K562 (cell line): ENCODE results near the gene SUPT3H. TPM values are rescaled to one million over a fixed set of nuclear protein-coding genes. Genes with fewer than 3 reads are reported as not detected.

Experiments used
- ATAC-seq: fragments of 200-7000 bp; cut with Tn5 transposase; 3 replicates; pipeline ENCODE4 v1.9.1; 2020; ENCODE audit warnings: moderate library complexity
- BruUV-seq: library from RNA; stranded (reverse); fragments of 400-500 nt; replicated peaks from 2 replicates; lab custom pipeline; 2021; lab: Mats Ljungman, UMichigan
- CTCF ChIA-PET: fragments of 300-600 bp; formaldehyde crosslinking; extraction: SDS; loops from one replicate; lab custom pipeline; 2021; ENCODE audit warnings: low intra/inter-chr PET ratio; lab: Yijun Ruan, JAX
- POLR2A ChIA-PET: fragments of 300-600, 350-650 bp; sonication (Branson Sonifier 250); formaldehyde crosslinking; extraction: SDS; loops from one replicate; lab custom pipeline; 2021; ENCODE audit warnings: antibody characterized with exemption, inconsistent platforms; lab: Yijun Ruan, JAX
- DNase-seq, 4 experiments: peaks; one replicate each; pipeline versions ENCODE4 v3.0.0 to v3.0.0-alpha.2; 2011 to 2018; ENCODE audit warnings: low spot score in 3 of 4, mixed read lengths in 3 of 4; ENCODE audit errors: extremely low read depth in 1 of 4
- FAIRE-seq: peaks from 2 replicates; lab custom pipeline; 2011; peaks lifted over from hg19 to GRCh38; lab: Jason Lieb, UNC
- H2AFZ ChIP-seq: 2 replicates; pipeline ENCODE4 v1.6.0; 2011; ENCODE audit warnings: low read depth, low read length, control low read depth, inconsistent platforms
- H3K27ac ChIP-seq: fragments of 200-600 bp; 3 replicates; pipeline ENCODE4 v1.8.0; 2011; ENCODE audit warnings: low read depth, mild to moderate bottlenecking, control low read depth, inconsistent platforms, low read length, moderate library complexity, mixed read lengths; ENCODE audit errors: extremely low read depth
- H3K27me3 ChIP-seq, 2 experiments: fragments of 300-600 bp in 1 of 2; 2 replicates in 1 of 2; 3 replicates in 1 of 2; pipeline versions ENCODE4 v1.6.0 to v1.8.0; 2011; ENCODE audit warnings: inconsistent platforms in 2 of 2, low read length in 2 of 2, mild to moderate bottlenecking in 1 of 2, mixed read lengths in 1 of 2, moderate library complexity in 1 of 2; ENCODE audit not compliant: control insufficient read depth in 2 of 2, insufficient read depth in 2 of 2
- H3K36me3 ChIP-seq: fragments of 300-600 bp; 3 replicates; pipeline ENCODE4 v1.8.0; 2011; ENCODE audit warnings: mild to moderate bottlenecking, low read length, inconsistent platforms; ENCODE audit not compliant: control insufficient read depth, insufficient read depth
- H3K4me1 ChIP-seq, 2 experiments: fragments of 200-600 bp in 1 of 2; replicated peaks in 1 of 2; 2 replicates in 1 of 2; 3 replicates in 1 of 2; pipeline versions ENCODE4 v1.5.1 to v1.8.0; 2011; ENCODE audit warnings: inconsistent platforms in 2 of 2, low read length in 2 of 2, mild to moderate bottlenecking in 1 of 2, mixed read lengths in 1 of 2, moderate library complexity in 1 of 2; ENCODE audit not compliant: control insufficient read depth in 2 of 2, insufficient read depth in 2 of 2
- H3K4me2 ChIP-seq: 2 replicates; pipeline ENCODE4 v1.6.1; 2011; ENCODE audit warnings: low read length, control low read depth, inconsistent platforms, mixed read lengths; ENCODE audit not compliant: insufficient read depth
- H3K4me3 ChIP-seq: fragments of 200-600 bp; sonication (generic), shearing (Covaris generic); 2 replicates; pipeline ENCODE4 v1.5.1; 2016; ENCODE audit warnings: control low read depth, inconsistent platforms
- H3K79me2 ChIP-seq: fragments of 200-600 bp; 3 replicates; pipeline ENCODE4 v1.8.0; 2011; ENCODE audit warnings: low read length, inconsistent platforms; ENCODE audit not compliant: control insufficient read depth, insufficient read depth
- H3K9ac ChIP-seq, 2 experiments: 2 replicates each; pipeline versions ENCODE4 v1.6.0 to v1.6.1; 2011; ENCODE audit warnings: low read depth in 2 of 2, low read length in 2 of 2, control low read depth in 1 of 2, inconsistent platforms in 1 of 2, mild to moderate bottlenecking in 1 of 2, mixed read lengths in 1 of 2; ENCODE audit not compliant: insufficient read depth in 1 of 2
- H3K9me1 ChIP-seq: one replicate; pipeline ENCODE4 v1.6.0; 2011; ENCODE audit warnings: inconsistent platforms, mild to moderate bottlenecking, low read length, moderate library complexity; ENCODE audit not compliant: control insufficient read depth, insufficient read depth
- H3K9me3 ChIP-seq: replicated peaks from 2 replicates; pipeline ENCODE4 v1.5.1; 2011; ENCODE audit warnings: low read depth, low read length, inconsistent platforms; ENCODE audit not compliant: control insufficient read depth, insufficient read depth
- H4K20me1 ChIP-seq: replicated peaks from 2 replicates; pipeline ENCODE4 v1.6.1; 2011; ENCODE audit warnings: low read length, inconsistent platforms, mixed read lengths; ENCODE audit not compliant: control insufficient read depth, insufficient read depth
- COPS2 ChIP-seq: fragments of 450-650 bp; conservative IDR thresholded peaks from 2 replicates; pipeline ENCODE4 v1.6.1; 2016; ENCODE audit warnings: mild to moderate bottlenecking, moderate library complexity
- KDM5B ChIP-seq: fragments of 200-600 bp; sonication (generic); IDR thresholded peaks from 2 replicates; pipeline ENCODE4 v1.6.1; 2012; ENCODE audit warnings: low read depth, mild to moderate bottlenecking, moderate library complexity, low read length, control low read depth, inconsistent platforms; ENCODE audit not compliant: insufficient replicate concordance
- SRSF1 ChIP-seq: fragments of 200-400 bp; formaldehyde crosslinking; IDR thresholded peaks from 2 replicates; pipeline ENCODE4 v1.6.1; 2017; ENCODE audit warnings: mild to moderate bottlenecking, low read depth, low read length, moderate library complexity
- in situ Hi-C: fragments of 300-500 bp; cut with MboI; formaldehyde crosslinking; loops from 4 replicates; pipeline ENCODE4 v1.15.0; 2018; ENCODE audit warnings: inconsistent platforms, mixed read lengths
- intact Hi-C: fragments of 100-400 bp; cut with micrococcal nuclease; formaldehyde crosslinking; loops from 2 replicates; pipeline ENCODE4 v1.14.2; 2022
- polyA plus RNA-seq, 8 experiments: library from polyadenylated mRNA; depleted of rRNA in 4 of 8; stranded (reverse) in 5 of 8; unstranded in 3 of 8; fragments of >200 nt; fragmentation: Nextera tagmentation in 2 of 8; fragmentation: Illumina TruSeq in 1 of 8; extraction: Ambion mirVana in 2 of 8; extraction: Trizol in 1 of 8; gene quantifications; 2 replicates each; pipeline versions ENCODE4 v1.2.1 to v1.2.3, GENCODE V29; 2011 to 2014; ENCODE audit warnings: inconsistent platforms in 1 of 8, missing spikeins in 1 of 8
- total RNA-seq, 7 experiments: library from RNA; depleted of rRNA in 6 of 7; stranded (reverse); fragments of >200 nt in 6 of 7; fragmentation: Illumina TruSeq in 2 of 7; extraction: Trizol in 2 of 7; gene quantifications; 2 replicates each; pipeline versions ENCODE4 v1.2.1 to v1.2.3, GENCODE V29; 2011 to 2021; ENCODE audit warnings: low replicate concordance in 1 of 7
- TF ChIP-seq, protein P1 (sequence below): sonication (generic); formaldehyde crosslinking; IDR thresholded peaks from 2 replicates; pipeline ENCODE4 v1.8.1; 2023; ENCODE audit warnings: mild to moderate bottlenecking, missing genetic modification reagents
- TF ChIP-seq, protein P2 (sequence below): IDR thresholded peaks from 2 replicates; pipeline ENCODE4 v1.6.1; 2012; ENCODE audit warnings: low read depth, low read length, improper control_type of control experiment, borderline replicate concordance
- TF ChIP-seq, protein P3 (sequence below), 2 experiments: IDR thresholded peaks; 2 replicates each; pipeline ENCODE4 v1.6.1; 2011; ENCODE audit warnings: borderline replicate concordance in 1 of 2, control low read depth in 1 of 2, low read depth in 1 of 2, low read length in 1 of 2, mild to moderate bottlenecking in 1 of 2, mixed read lengths in 1 of 2, moderate library complexity in 1 of 2; ENCODE audit not compliant: insufficient read depth in 1 of 2, insufficient read length in 1 of 2, poor library complexity in 1 of 2, severe bottlenecking in 1 of 2; ENCODE audit errors: extremely low read depth in 1 of 2
- TF ChIP-seq, protein P4 (sequence below): fragments of 250-450 bp; sonication (Bioruptor Pico); IDR thresholded peaks from 2 replicates; pipeline ENCODE4 v1.8.0; 2022; ENCODE audit warnings: moderate library complexity, mild to moderate bottlenecking, inconsistent platforms

SUPT3H gene
- total and polyA plus RNA-seq, 9 of the 15 experiments (the other 6 are each of a cell fraction or from before 2014, with no cell fraction given) = 7.2 to 16.3 (median 11.9) TPM

DNA sequence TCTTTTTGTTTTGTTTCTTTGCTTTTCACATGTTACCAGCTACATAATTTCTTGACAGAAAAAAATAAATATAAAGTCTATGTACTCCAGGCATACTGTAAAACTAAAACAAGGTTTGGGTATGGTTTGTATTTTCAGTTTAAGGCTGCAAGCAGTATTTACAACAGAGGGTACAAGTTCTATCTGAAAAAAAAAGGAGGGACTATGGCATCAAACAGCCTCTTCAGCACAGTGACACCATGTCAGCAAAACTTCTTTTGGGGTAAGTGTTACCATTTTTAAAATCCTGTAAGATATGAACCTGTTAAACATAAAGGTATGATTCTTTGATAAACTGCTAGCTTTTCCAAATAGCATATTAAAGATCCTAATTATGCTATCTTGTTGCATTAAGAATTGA, 49.2 kb downstream of the SUPT3H start:
- Histone ChIP-seq H3K79me2 (no peaks in the 10 kb centered on the region), H2AFZ (no peak overlapping the region), H3K36me3 (no peaks in the 10 kb centered on the region), H3K9me1 (no peaks in the 10 kb centered on the region), H3K27me3 (no peaks in the 10 kb centered on the region), H3K4me2 (no peak overlapping the region), H3K4me1 (no peaks in the 10 kb centered on the region), H3K9ac (no peak overlapping the region), H3K27ac (no peak overlapping the region), H3K4me3 (no peak overlapping the region), H3K9me3 (no peaks in the 10 kb centered on the region), H4K20me1 (no peaks in the 10 kb centered on the region)
- in situ Hi-C loops = no loop called here
- intact Hi-C loops = no loop called here
- TF ChIP-seq, protein P1, sequence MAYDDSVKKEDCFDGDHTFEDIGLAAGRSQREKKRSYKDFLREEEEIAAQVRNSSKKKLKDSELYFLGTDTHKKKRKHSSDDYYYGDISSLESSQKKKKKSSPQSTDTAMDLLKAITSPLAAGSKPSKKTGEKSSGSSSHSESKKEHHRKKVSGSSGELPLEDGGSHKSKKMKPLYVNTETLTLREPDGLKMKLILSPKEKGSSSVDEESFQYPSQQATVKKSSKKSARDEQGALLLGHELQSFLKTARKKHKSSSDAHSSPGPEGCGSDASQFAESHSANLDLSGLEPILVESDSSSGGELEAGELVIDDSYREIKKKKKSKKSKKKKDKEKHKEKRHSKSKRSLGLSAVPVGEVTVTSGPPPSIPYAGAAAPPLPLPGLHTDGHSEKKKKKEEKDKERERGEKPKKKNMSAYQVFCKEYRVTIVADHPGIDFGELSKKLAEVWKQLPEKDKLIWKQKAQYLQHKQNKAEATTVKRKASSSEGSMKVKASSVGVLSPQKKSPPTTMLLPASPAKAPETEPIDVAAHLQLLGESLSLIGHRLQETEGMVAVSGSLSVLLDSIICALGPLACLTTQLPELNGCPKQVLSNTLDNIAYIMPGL = no peak
- TF ChIP-seq SRSF1 (no peak), KDM5B (no peak), COPS2 (no peak)
- TF ChIP-seq, protein P2, sequence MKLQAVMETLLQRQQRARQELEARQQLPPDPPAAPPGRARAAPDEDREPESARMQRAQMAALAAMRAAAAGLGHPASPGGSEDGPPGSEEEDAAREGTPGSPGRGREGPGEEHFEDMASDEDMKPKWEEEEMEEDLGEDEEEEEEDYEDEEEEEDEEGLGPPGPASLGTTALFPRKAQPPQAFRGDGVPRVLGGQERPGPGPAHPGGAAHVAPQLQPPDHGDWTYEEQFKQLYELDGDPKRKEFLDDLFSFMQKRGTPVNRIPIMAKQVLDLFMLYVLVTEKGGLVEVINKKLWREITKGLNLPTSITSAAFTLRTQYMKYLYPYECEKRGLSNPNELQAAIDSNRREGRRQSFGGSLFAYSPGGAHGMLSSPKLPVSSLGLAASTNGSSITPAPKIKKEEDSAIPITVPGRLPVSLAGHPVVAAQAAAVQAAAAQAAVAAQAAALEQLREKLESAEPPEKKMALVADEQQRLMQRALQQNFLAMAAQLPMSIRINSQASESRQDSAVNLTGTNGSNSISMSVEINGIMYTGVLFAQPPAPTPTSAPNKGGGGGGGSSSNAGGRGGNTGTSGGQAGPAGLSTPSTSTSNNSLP = no peak
- TF ChIP-seq, protein P3, sequence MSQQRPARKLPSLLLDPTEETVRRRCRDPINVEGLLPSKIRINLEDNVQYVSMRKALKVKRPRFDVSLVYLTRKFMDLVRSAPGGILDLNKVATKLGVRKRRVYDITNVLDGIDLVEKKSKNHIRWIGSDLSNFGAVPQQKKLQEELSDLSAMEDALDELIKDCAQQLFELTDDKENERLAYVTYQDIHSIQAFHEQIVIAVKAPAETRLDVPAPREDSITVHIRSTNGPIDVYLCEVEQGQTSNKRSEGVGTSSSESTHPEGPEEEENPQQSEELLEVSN (IDR thresholded peaks at IDR 0.05; ENCODE audit: borderline replicate concordance in 1 of 2, extremely low read depth in 1 of 2, insufficient read depth in 1 of 2, insufficient read length in 1 of 2, low read depth in 1 of 2, low read length in 1 of 2, poor library complexity in 1 of 2, severe bottlenecking in 1 of 2) = no peak
- TF ChIP-seq, protein P4, sequence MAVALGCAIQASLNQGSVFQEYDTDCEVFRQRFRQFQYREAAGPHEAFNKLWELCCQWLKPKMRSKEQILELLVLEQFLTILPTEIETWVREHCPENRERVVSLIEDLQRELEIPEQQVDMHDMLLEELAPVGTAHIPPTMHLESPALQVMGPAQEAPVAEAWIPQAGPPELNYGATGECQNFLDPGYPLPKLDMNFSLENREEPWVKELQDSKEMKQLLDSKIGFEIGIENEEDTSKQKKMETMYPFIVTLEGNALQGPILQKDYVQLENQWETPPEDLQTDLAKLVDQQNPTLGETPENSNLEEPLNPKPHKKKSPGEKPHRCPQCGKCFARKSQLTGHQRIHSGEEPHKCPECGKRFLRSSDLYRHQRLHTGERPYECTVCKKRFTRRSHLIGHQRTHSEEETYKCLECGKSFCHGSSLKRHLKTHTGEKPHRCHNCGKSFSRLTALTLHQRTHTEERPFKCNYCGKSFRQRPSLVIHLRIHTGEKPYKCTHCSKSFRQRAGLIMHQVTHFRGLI (CRISPR knock-in tag) = no peak
- no peak for DNase-seq
- POLR2A ChIA-PET = interaction anchor here (0.7 kb wide), 1 partner anchor 103 kb away, joined by 3 read pairs; no protein-coding TSS in a partner anchor
- FAIRE-seq = no peak
- CTCF ChIA-PET = no interaction called here
- no peak for ATAC-seq
- BruUV-seq = no TSS peak
